ENCODE data around the gene CCDC137. TPM values are rescaled to one million over a fixed set of nuclear protein-coding genes. Genes with fewer than 3 reads are reported as not detected.

CCDC137 gene
- total RNA-seq, 3 donors from 2014 or later, result 15.5 to 19.6 (median 15.6) TPM

DNA sequence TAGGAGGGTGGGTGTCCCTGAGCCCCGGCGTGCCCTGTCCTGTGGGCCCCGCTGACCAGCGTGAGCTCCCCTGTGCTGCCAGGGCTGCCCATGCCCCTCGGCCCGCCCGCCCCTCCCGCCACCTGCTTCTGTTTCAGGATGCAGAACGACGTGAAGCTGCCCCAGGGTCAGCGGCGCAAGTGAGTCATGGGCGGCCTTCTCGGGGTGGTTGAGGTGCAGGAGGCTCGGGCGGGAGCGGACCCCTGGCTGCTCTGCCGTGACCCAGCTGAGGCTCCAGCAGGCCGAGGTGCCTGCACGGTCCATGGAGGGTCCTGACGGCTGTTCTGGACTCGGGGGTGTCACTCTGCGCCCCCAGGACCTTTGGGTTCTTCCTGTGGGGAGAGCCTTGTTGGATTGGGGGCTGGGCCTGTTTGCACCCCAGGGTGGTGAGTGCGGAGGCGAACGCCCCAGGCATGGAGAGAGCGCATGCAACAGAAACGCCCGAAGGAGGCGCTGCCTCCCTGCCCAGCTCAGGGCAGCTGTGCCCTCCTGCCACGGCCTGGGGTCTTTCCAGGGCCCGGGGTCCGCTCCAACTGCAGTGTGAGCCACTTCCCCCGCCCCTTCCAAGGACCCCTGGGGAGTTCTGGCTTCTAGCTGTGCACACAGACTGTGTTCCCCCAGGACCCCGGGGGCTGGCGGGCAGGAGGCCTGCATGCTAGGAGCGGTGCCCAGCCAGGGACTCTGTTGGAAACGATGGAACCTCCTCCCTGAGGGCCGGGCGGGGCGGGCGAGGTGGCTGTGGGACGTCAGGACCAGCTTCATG is 49.5 kb downstream of the CCDC137 start:
- Histone ChIP-seq H3K36me3 (ENCODE audit: low read depth) (no peaks in the 10 kb centered on the region), H3K4me1 (ENCODE audit: low read depth) (peaks cover 19% of the 10 kb centered on the region), H3K9me3 (no peaks in the 10 kb centered on the region), H3K4me3 (no peak overlapping the region)
- TF ChIP-seq, protein P1, sequence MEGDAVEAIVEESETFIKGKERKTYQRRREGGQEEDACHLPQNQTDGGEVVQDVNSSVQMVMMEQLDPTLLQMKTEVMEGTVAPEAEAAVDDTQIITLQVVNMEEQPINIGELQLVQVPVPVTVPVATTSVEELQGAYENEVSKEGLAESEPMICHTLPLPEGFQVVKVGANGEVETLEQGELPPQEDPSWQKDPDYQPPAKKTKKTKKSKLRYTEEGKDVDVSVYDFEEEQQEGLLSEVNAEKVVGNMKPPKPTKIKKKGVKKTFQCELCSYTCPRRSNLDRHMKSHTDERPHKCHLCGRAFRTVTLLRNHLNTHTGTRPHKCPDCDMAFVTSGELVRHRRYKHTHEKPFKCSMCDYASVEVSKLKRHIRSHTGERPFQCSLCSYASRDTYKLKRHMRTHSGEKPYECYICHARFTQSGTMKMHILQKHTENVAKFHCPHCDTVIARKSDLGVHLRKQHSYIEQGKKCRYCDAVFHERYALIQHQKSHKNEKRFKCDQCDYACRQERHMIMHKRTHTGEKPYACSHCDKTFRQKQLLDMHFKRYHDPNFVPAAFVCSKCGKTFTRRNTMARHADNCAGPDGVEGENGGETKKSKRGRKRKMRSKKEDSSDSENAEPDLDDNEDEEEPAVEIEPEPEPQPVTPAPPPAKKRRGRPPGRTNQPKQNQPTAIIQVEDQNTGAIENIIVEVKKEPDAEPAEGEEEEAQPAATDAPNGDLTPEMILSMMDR (IDR thresholded peaks at IDR 0.05), result no peak
- intact Hi-C loops (cut with DNase I, micrococcal nuclease), result no loop called here
- DNase-seq, result peak in 1 of 3 donors; percentile 53
- no peak for ATAC-seq

DNA sequence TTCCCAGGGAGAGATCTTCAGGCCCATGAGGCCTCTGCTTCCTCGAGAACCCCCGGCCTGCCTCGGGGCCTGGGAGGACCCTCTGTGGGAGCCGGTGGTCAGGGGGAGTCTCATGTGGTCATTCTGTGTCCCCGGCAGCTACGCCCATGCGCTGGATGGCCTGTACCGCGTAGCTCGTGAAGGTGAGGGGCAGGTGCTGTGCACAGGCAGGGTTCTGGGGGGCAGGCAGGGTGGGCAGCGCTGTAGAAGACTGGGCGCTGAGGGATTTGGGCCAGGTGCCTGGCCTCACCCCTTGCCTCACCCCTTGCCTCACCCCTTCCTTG is 50.1 kb downstream of the CCDC137 start:
- DNase-seq, result peak in 1 of 3 donors; percentile 49
- Histone ChIP-seq H3K4me3 (no peak overlapping the region), H3K4me1 (ENCODE audit: low read depth) (peaks cover 15% of the 10 kb centered on the region), H3K9me3 (no peaks in the 10 kb centered on the region), H3K36me3 (ENCODE audit: low read depth) (no peaks in the 10 kb centered on the region)
- intact Hi-C loops (cut with DNase I, micrococcal nuclease), result no loop called here
- ATAC-seq, result no peak
- TF ChIP-seq, protein P1 (IDR thresholded peaks at IDR 0.05), result no peak

DNA sequence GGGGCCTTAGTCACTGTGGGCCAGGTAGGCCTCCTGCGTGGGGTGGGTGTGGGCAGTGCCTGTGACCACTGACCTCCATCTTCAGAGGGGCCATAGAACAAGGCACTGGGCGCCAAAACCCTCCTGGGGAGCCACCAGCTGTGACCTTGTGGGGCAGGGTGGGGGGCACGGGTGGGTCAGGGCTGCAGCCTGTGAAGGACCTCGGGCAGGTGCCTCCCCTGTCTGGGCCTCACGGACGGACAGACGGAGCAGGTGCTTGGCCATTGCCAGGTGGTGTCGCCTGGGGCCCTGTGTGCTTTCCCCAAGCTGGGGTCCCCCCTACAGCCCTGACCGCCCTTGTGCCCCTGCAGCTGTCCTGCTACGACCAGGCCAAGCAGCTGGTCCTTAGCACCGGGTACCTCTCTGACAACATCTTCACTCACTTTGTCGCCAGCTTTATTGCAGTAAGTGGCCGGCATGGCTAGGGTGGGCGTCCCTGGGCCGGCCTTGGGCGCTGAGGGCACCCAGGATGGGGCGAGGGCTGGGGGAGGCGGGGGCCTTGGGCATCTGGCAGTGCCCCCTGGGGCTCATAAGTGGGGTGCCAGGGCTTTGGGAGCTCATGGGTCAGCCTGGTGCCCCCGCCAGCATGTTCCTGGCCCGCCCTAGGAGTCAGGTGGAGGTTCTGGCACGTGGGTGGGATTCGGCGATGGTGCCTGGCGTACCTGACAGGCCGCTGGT is 50.7 kb downstream of the CCDC137 start:
- Histone ChIP-seq H3K4me1 (ENCODE audit: low read depth) (peaks cover 21% of the 10 kb centered on the region), H3K36me3 (ENCODE audit: low read depth) (no peaks in the 10 kb centered on the region), H3K4me3 (no peak overlapping the region), H3K9me3 (no peaks in the 10 kb centered on the region)
- intact Hi-C loops (cut with DNase I, micrococcal nuclease), result no loop called here
- no peak for ATAC-seq
- TF ChIP-seq, protein P1 (IDR thresholded peaks at IDR 0.05), result no peak
- peak in 1 of 3 donors; percentile 52 for DNase-seq

DNA sequence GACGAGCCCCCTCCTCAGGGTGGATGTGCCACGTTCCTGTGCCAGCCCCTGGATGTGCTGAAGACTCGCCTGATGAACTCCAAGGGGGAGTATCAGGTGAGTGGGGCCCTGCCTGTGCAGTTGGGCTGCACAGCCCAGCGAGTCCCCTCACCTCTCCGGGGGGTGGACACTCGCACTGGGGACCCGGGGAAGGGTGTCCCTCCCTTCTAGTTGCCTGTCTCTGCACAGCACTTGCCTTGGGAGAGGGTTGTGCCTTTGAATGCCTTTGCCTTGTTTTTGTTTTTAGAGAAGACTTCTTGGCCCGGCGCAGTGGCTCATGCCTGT is 51.2 kb downstream of the CCDC137 start:
- H3K4me1 ChIP-seq (ENCODE audit: low read depth), result peaks cover 22% of the 10 kb centered on the region
- TF ChIP-seq, protein P1 (IDR thresholded peaks at IDR 0.05), result no peak
- ATAC-seq (no peak), DNase-seq (no peak)
- H3K9me3 ChIP-seq, result no peaks in the 10 kb centered on the region
- intact Hi-C loops (cut with DNase I, micrococcal nuclease), result no loop called here
- no peak overlapping the region for H3K4me3 ChIP-seq
- no peaks in the 10 kb centered on the region for H3K36me3 ChIP-seq (ENCODE audit: low read depth)

DNA sequence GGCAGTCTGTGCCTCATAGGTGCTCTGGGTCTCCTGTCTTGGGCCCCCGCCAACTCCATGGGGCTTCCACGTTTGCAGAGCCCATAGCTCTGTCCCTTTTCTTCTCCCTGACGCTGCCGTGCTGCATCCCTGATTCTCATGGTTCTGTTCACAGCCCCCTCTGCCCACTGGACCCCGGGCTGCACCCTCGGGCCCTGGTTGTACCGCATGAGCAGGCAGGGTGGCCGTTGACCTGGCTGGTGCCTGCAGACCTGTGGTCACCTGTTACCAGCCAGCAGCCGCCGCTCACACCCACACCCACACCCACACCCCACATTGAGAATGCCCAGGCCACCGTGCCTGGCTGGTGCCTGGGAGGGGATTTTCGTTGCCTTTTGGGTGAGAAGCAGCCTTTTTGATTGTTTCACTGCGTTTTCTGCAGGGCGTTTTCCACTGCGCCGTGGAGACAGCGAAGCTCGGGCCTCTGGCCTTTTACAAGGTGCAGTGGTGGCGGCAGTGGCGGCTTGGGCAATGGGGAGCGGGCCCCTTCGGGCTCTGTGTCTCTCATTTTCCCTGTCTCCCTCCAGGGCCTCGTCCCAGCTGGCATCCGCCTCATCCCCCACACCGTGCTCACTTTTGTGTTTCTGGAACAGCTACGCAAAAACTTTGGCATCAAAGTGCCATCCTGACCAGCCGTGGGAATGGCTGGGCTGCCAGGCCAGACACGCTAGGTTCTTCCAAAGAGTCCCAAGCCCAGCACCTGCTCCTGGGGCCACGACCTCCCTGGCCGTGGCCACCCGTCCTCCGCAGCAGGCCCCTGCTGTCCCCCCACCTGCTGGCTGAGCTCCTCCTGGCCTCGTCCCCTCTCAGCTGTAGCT is 53.1 kb downstream of the CCDC137 start:
- H3K9me3 ChIP-seq, result no peaks in the 10 kb centered on the region
- DNase-seq, result no peak
- intact Hi-C loops (cut with DNase I, micrococcal nuclease), result no loop called here
- no peak overlapping the region for H3K4me3 ChIP-seq
- ATAC-seq, result no peak
- no peaks in the 10 kb centered on the region for H3K36me3 ChIP-seq (ENCODE audit: low read depth)
- peaks cover 27% of the 10 kb centered on the region for H3K4me1 ChIP-seq (ENCODE audit: low read depth)
- TF ChIP-seq, protein P1 (IDR thresholded peaks at IDR 0.05), result no peak

All from mucosa of descending colon (tissue), 3 donors.